Measurements from ENCODE around the gene YTHDF2. TPM values are rescaled to one million over a fixed set of nuclear protein-coding genes. Genes with fewer than 3 reads are reported as not detected.

YTHDF2 gene
- total and polyA plus RNA-seq, 2 of the 13 experiments (the other 11 are each of a cell fraction or from before 2014, with no cell fraction given), result 48.4 to 59.6 TPM

DNA sequence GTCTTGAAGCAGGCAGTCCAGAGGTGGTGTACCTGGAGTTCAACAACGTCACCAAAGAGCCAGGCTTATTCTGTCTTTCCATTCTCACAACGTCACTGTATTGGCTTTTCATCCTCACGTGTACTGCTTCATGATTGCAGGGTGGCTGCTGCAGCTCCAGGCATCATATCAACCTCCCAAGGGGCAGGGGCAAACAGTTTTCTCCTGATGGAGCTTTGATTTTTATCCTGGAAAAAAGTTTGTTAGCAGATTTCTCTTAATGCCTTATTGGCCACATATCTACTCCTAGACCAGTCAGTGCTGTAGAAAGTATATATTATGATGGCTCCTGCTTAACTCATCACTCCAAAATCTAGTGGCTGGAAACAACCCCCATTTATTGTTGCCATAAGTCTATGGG lies 66.9 kb downstream of the YTHDF2 start (continued):
- TF ChIP-seq, protein P1, sequence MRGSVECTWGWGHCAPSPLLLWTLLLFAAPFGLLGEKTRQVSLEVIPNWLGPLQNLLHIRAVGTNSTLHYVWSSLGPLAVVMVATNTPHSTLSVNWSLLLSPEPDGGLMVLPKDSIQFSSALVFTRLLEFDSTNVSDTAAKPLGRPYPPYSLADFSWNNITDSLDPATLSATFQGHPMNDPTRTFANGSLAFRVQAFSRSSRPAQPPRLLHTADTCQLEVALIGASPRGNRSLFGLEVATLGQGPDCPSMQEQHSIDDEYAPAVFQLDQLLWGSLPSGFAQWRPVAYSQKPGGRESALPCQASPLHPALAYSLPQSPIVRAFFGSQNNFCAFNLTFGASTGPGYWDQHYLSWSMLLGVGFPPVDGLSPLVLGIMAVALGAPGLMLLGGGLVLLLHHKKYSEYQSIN (CRISPR knock-in tag; IDR thresholded peaks at IDR 0.05; ENCODE audit: borderline replicate concordance), result no peak

DNA sequence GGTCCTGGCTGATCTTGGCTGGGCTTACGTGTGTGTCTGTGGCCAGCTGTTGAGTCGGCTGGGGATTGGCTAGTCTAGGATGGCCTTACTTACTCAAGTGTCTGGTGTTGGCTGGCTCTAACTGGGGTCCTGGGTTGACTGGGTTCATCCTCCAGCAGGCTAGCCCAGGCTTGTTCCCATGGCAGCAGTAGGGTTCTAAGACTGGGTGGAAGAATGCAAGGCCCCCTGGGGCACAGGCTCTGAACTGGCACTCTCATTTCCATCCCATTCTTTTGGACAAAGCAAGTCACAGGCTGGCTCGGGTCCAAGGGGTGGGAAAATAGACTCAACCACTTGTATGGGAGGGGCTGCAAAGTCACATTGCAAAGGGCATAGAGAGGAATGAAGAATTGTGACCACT lies 67.3 kb downstream of the YTHDF2 start:
- no peaks in the 10 kb centered on the region; a peak in 2 of 5 replicates for H3K27me3 ChIP-seq (ENCODE audit: control insufficient read depth in 1 of 2, insufficient read depth in 2 of 2, low read length in 2 of 2)
- no peak overlapping the region for H3K27ac ChIP-seq (ENCODE audit: extremely low read length, insufficient read depth, low read length)
- H2AFZ ChIP-seq (ENCODE audit: low read length), result no peak overlapping the region
- no peak overlapping the region for H3K9ac ChIP-seq (ENCODE audit: insufficient read depth, low read depth, low read length)
- DNase-seq (ENCODE audit: low spot score) (no peak), ATAC-seq (no peak), FAIRE-seq (no peak)
- intact Hi-C loops (cut with micrococcal nuclease; ENCODE audit: unreplicated experiment), result no loop called here
- H3K36me3 ChIP-seq (replicated peaks in 1 of 2; ENCODE audit: control insufficient read depth in 1 of 2, insufficient read depth in 2 of 2, low read length in 2 of 2), result no peaks in the 10 kb centered on the region
- H3K79me2 ChIP-seq (ENCODE audit: insufficient read depth, low read length), result no peaks in the 10 kb centered on the region
- H3K4me3 ChIP-seq (replicated peaks in 1 of 3; ENCODE audit: insufficient read depth in 1 of 3, low read depth in 2 of 3, low read length in 3 of 3), result no peak overlapping the region
- ChIA-PET CTCF (ENCODE audit: low intra/inter-chr PET ratio, low total read pairs) (no interaction called here), POLR2A (no interaction called here)
- TF ChIP-seq ZNF10 (CRISPR knock-in tag; IDR thresholded peaks at IDR 0.05; ENCODE audit: borderline replicate concordance, low read depth) (no peak), JUNB (CRISPR knock-in tag; IDR thresholded peaks at IDR 0.05; ENCODE audit: borderline replicate concordance) (no peak), SKIL (CRISPR knock-in tag; IDR thresholded peaks at IDR 0.05; ENCODE audit: borderline replicate concordance) (no peak), HINFP (CRISPR knock-in tag; IDR thresholded peaks at IDR 0.05; ENCODE audit: low read depth) (no peak), ZNF790 (CRISPR knock-in tag; IDR thresholded peaks at IDR 0.05; ENCODE audit: borderline replicate concordance) (no peak), MNT (IDR thresholded peaks at IDR 0.05) (no peak), ZBTB1 (CRISPR knock-in tag; IDR thresholded peaks at IDR 0.05; ENCODE audit: borderline replicate concordance) (no peak), TFDP1 (CRISPR knock-in tag; IDR thresholded peaks at IDR 0.05; ENCODE audit: borderline replicate concordance) (no peak), ZBTB7B (CRISPR knock-in tag; IDR thresholded peaks at IDR 0.05) (no peak)
- TF ChIP-seq, protein P2, sequence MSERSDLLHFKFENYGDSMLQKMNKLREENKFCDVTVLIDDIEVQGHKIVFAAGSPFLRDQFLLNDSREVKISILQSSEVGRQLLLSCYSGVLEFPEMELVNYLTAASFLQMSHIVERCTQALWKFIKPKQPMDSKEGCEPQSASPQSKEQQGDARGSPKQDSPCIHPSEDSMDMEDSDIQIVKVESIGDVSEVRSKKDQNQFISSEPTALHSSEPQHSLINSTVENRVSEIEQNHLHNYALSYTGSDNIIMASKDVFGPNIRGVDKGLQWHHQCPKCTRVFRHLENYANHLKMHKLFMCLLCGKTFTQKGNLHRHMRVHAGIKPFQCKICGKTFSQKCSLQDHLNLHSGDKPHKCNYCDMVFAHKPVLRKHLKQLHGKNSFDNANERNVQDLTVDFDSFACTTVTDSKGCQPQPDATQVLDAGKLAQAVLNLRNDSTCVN (CRISPR knock-in tag; IDR thresholded peaks at IDR 0.05; ENCODE audit: borderline replicate concordance), result no peak
- in situ Hi-C loops (cut with HindIII; ENCODE audit: extremely low pct_ligation_motif_present, low pct_unique_long_range_greater_than_20kb), result no loop called here
- WGBS (ENCODE audit: low lambda C conversion rate), result 31% methylated on average over 2 of the region's 3 CpGs
- BruUV-seq (replicated peaks), result no TSS peak
- H3K9me3 ChIP-seq (ENCODE audit: low read length), result no peaks in the 10 kb centered on the region
- no peak overlapping the region for H3K4me2 ChIP-seq (ENCODE audit: low read depth, low read length)
- peaks cover 15% of the 10 kb centered on the region for H3K4me1 ChIP-seq (ENCODE audit: insufficient read depth, low read length)
- H4K20me1 ChIP-seq (ENCODE audit: insufficient read depth, low read length), result no peaks in the 10 kb centered on the region

Measured in HepG2 (cell line).